Stimulated activated CD4-positive, alpha-beta T cell treated with anti-CD3 and anti-CD28 coated beads, Interleukin-4, amount 100 ng/mL, for 1 hour (primary cell): ENCODE data around the gene KLHL4.
"Not testable (repeated sequence)": the region's sequence is repeated elsewhere in the genome, so short reads cannot be mapped to it uniquely, and the experiment has no call there.

Source experiments
- DNase-seq: peaks from one replicate; pipeline ENCODE4 v3.0.0-alpha.2; 2020

The KLHL4 gene

DNA sequence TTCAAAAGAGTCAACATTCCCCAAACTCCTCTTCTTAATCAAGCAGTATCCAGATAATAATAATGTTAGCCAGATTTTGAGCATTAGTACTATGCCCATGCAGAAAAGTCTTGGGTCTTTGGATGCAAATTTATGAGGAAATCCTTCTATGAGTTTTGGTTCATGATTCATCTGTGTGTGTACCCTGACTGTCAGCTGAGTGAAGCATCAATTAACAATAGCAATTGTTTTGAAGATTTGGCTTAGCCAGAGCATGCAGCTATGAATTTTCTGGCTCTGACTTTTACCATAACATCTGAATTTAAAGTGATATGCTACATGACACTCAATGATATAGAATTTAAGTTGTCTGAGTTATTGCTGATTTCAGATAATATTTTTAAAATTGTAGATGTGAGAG, 145.8 kb downstream of the KLHL4 start:
- DNase-seq, result no peak

- DNase-seq, result no peak
These were observed 146.8 kb downstream of the KLHL4 start for GRCh38 chrX:87664381-87664780.

DNA sequence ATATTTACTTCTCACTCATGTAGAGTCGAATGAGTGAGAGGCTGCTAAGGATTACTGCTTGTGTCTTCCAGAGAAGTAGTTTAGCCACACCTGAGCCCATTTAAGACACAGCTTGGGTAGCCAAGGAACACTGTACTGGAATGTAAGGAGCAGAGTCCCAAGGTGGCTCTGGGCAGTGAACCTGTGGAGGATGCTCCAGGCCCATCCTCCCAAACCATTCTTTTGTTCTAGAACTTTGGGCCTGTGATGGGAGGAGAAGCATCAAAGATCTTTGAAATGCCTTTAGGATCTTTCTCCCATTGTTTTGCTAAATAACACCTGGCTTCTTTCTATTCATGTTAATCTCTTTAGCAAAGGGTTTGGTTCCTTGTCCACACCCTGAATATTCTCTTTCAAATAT, 162.2 kb downstream of the KLHL4 start:
- no peak for DNase-seq

DNA sequence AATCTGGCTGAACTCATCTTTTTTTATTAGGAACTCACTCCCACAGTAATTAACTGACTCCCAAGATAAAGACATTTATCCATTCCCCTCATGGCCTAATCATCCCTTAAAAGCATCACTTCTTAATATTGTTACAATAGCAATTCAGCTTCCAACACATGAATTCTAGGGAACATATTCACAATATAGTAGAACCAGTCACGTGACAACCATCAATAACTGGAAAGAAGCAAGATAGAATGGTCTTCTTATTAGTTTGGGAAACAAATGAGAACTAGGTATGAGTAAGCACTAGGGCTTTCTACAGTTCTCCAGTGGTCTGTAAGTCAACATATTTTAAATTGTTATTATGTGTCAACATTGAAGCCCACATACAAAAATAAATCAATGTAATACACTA, 170.1 kb downstream of the KLHL4 start:
- no peak for DNase-seq

DNA sequence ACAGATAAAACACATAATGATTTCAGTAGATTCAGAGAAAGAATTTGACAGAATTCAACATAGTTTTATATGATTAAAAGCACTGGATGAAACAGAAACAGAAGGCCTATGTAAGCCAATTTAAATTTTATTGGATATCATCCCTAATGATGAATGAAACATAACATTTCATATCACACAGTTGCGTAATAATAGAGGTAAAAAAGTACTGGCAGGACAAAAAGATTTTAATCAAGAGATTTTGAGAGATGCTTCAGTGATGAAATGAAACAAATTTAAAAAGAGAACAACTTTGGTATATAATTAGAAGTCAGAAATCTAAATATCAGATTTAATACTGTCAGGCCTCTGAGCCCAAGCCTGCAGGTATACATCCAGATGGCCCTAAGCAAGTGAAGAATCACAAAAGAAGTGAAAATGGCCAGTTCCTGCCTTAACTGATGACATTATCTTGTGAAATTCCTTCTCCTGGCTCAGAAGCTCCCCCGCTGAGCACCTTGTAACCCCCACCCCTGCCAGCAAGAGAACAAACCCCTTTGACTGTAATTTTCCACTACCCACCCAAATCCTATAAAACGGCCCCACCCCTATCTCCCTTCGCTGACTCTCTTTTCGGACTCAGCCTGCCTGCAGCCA, 170.6 kb downstream of the KLHL4 start:
- not testable (repeated sequence) for DNase-seq

DNA sequence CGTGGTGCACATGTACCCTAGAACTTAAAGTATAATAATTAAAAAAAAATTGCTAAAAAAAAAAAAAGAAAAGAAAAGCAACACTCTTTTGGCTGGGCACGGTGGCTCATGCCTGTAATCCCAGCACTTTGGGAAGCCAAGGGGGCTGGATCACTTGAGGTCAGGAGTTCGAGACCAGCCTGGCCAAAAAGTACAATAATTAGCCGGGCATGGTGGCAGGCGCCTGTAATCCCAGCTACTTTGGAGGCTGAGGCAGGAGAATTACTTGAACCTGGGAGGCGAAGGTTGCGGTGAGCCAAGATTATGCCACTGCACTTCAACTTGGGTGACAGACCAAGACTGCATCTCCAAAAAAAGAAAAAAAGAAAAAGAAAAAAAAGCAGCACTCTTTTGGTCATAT, 171.6 kb downstream of the KLHL4 start:
- not testable (repeated sequence) for DNase-seq

- no peak for DNase-seq
These were observed 175.6 kb downstream of the KLHL4 start for GRCh38 chrX:87693204-87693603.

DNA sequence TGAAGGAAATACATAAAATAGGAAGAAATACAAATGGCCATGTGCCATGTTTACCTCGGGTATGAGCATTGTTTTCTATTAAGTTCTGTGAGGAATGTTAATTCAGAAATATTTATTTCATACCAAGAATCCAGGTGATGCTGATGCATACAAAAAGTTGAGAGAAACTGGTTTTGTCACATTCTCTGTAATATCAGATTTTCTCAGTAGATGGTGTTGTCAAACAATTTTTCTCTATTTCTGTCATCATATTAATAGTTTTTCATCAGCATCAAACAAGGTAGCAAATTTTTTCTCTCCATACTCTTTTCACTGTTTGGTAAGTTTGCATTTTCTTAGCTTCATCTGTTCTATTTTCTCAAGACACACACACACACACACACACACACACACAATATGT, 179.8 kb downstream of the KLHL4 start:
- no peak for DNase-seq

- no peak for DNase-seq
These were observed 185.2 kb downstream of the KLHL4 start for GRCh38 chrX:87702795-87703194.

DNA sequence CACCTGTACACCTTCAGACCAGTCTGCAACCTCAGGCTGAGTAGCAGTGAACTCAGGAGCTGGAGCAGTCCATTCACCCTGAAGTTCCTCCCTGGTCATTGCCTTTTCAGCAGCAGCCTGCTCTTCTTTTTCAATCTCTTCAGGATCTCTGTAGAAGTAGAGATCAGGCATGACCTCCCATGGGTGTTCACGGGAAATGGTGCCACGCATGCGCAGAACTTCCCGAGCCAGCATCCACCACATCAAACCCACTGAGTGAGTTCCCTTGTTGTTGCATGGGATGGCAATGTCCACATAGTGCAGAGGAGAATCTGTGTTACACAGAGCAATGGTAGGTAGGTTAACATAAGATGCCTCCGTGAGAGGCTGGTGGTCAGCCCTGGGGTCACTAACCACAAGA, 185.9 kb downstream of the KLHL4 start:
- DNase-seq, result not testable (repeated sequence)

- DNase-seq, result no peak
These were observed 188.5 kb downstream of the KLHL4 start for GRCh38 chrX:87706134-87706533.

DNA sequence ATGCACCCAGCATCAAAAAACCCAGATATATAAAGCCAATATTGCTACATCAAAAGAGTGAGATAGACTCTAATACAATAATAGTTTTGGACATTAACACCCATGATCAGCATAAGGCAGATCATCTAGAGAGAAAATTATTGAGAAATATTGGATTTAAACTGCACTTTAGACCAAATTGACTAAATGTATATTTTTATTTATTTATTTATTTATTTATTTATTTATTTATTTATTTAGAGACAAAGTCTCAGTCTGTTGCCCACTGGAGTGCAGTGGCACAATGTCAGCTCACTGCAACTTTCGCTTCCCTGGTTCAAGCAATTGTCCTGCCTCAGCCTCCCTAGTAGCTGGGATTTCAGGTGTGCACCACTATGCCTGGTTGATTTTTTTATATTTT, 193.0 kb downstream of the KLHL4 start:
- DNase-seq, result no peak
